Stimulated activated naive CD4-positive, alpha-beta T cell treated with Interleukin-2 at 50 U/mL for 16 hours (primary cell): ENCODE measurements around the gene PKD2.
"Not testable (repeated sequence)": the region's sequence is repeated elsewhere in the genome, so short reads cannot be mapped to it uniquely, and the experiment has no call there.

ENCODE experiments used
- DNase-seq: peaks from one replicate; lab custom pipeline; 2025; lab: John Stamatoyannopoulos, UW

Gene PKD2

DNA sequence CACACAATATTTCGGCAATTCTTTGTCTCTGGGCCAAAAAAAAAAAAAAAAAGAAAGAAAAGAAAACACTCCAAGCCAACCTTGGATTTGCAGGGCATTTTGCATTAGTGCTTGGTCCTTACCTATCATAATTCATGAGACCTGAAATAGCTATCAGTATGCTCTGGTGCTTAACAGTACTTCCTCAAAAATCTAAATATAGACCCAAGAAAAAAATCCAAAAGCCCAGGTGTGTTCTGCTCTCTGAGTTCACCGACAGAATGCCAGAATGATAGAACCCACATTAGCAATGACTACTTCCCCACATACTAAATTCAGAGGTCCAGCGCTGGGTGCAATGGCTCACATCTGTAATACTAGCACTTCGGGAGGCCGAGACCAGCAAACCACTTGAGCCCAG lies 108.2 kb downstream of the PKD2 start:
- DNase-seq: no peak

- no peak for DNase-seq
These were observed 112.5 kb downstream of the PKD2 start for GRCh38 chr4:88119943-88120342.

GRCh38 chr4:88122260-88122659 lies 114.8 kb downstream of the PKD2 start:
- not testable (repeated sequence) for DNase-seq
